ENCODE data around the gene FNBP1.

Gene FNBP1

GRCh38 chr9:130058887-130059286, 15.9 kb upstream of the FNBP1 start:
- TF ChIP-seq, protein P1, sequence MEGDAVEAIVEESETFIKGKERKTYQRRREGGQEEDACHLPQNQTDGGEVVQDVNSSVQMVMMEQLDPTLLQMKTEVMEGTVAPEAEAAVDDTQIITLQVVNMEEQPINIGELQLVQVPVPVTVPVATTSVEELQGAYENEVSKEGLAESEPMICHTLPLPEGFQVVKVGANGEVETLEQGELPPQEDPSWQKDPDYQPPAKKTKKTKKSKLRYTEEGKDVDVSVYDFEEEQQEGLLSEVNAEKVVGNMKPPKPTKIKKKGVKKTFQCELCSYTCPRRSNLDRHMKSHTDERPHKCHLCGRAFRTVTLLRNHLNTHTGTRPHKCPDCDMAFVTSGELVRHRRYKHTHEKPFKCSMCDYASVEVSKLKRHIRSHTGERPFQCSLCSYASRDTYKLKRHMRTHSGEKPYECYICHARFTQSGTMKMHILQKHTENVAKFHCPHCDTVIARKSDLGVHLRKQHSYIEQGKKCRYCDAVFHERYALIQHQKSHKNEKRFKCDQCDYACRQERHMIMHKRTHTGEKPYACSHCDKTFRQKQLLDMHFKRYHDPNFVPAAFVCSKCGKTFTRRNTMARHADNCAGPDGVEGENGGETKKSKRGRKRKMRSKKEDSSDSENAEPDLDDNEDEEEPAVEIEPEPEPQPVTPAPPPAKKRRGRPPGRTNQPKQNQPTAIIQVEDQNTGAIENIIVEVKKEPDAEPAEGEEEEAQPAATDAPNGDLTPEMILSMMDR (IDR thresholded peaks at IDR 0.05; ENCODE audit: extremely low read depth, insufficient read depth, missing control alignments) = no peak
- DNase-seq (ENCODE audit: low spot score) = no peak
- in situ Hi-C loops (cut with MboI; ENCODE audit: low pct_unique_long_range_greater_than_20kb, low sequenced_read_pairs, unreplicated experiment) = no loop called here

- in situ Hi-C loops (cut with MboI; ENCODE audit: low pct_unique_long_range_greater_than_20kb, low sequenced_read_pairs, unreplicated experiment) = no loop called here
- TF ChIP-seq, protein P1 (IDR thresholded peaks at IDR 0.05; ENCODE audit: extremely low read depth, insufficient read depth, missing control alignments) = no peak
- DNase-seq (ENCODE audit: low spot score) = no peak
These were observed 15.2 kb upstream of the FNBP1 start for GRCh38 chr9:130058154-130058553.

- TF ChIP-seq, protein P1 (IDR thresholded peaks at IDR 0.05; ENCODE audit: extremely low read depth, insufficient read depth, missing control alignments) = no peak
- in situ Hi-C loops (cut with MboI; ENCODE audit: low pct_unique_long_range_greater_than_20kb, low sequenced_read_pairs, unreplicated experiment) = no loop called here
- no peak for DNase-seq (ENCODE audit: low spot score)
These were observed 11.8 kb upstream of the FNBP1 start for GRCh38 chr9:130054820-130055219.

- no peak for DNase-seq (ENCODE audit: low spot score)
- TF ChIP-seq, protein P1 (IDR thresholded peaks at IDR 0.05; ENCODE audit: extremely low read depth, insufficient read depth, missing control alignments) = no peak
- in situ Hi-C loops (cut with MboI; ENCODE audit: low pct_unique_long_range_greater_than_20kb, low sequenced_read_pairs, unreplicated experiment) = no loop called here
These were observed 11.4 kb upstream of the FNBP1 start for GRCh38 chr9:130054325-130054786.

DNA sequence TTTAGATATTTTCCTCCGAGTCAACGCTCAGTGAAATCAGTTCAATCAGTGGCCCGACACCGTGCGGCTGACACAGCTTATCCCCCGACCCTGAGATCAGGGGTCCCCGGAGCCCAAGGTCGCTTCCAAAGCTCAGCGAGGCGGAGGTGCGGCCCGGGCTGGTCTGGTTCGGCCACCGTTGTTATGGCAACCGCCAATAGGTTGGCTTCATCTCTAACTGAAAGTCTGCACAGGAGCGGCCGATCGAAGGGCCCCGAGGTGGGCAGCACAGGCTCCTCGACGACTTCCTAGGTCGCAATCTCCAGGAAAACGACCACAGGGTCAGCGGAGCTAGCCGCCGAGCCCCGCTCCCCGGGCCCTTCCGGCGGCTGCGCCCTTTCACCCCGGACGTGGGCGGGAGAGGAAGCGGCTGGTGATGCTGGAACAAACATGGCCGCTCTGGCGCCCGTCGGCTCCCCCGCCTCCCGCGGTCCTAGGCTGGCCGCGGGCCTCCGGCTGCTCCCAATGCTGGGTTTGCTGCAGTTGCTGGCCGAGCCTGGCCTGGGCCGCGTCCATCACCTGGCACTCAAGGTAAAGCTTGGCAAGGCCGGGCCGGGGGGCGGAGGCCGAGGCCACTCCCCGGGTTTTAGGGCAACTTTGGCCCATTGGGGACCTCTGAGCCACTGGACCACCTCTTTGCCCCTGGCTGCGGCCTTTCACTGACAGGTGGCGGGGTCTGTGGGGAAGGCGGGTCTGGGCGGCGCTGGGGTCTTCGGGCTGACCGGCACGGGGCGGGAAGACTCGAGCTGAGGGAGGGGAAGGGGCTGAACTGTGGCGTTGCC, 10.7 kb upstream of the FNBP1 start, which contains the start of gene GPR107:
GPR107 (plus strand) TSS at position 403 of the 821 bp plus-strand sequence; CDS start at position 430, 27 bp downstream.
- DNase-seq (ENCODE audit: low spot score) = peak; percentile 90
- in situ Hi-C loops (cut with MboI; ENCODE audit: low pct_unique_long_range_greater_than_20kb, low sequenced_read_pairs, unreplicated experiment) = no loop called here

DNA sequence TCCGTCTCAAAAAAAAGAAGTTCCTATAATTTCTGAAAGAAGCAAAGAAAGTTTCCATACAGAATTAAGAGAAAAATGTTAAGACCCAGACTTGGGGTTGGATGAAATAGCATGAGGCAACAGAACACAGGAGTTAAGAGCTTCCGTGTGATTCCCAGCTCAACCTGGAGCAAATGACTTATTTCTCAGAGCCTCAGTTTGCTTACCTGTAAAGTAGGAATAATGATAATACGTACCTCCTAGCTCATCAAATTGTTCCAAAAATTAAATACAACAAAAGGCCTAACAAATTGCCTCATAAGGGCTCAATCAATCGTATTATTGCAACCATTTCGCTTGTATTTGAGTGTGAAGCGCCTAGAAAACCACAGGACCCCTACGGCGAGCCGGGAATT, 10.1 kb upstream of the FNBP1 start:
- in situ Hi-C loops (cut with MboI; ENCODE audit: low pct_unique_long_range_greater_than_20kb, low sequenced_read_pairs, unreplicated experiment) = no loop called here
- DNase-seq (ENCODE audit: low spot score) = no peak
- TF ChIP-seq, protein P1 (IDR thresholded peaks at IDR 0.05; ENCODE audit: extremely low read depth, insufficient read depth, missing control alignments) = no peak

More for the DNA sequence above, 10.7 kb upstream of the FNBP1 start, which contains the start of gene GPR107:
- TF ChIP-seq, protein P1 (IDR thresholded peaks at IDR 0.05; ENCODE audit: extremely low read depth, insufficient read depth, missing control alignments) = no peak

Measured in GM13977 (cell line).